GM18519 (cell line): ENCODE measurements around the gene MXD4.
"Not testable (repeated sequence)": the region's sequence is repeated elsewhere in the genome, so short reads cannot be mapped to it uniquely, and the experiment has no call there.

Experiments used
- ATAC-seq: cut with Tn5 transposase; IDR thresholded peaks from one replicate; pipeline ENCODE4 v1.9.1; 2021; ENCODE audit warnings: mild to moderate bottlenecking, moderate library complexity; ENCODE audit not compliant: unreplicated experiment, low FRiP score

The MXD4 gene

DNA sequence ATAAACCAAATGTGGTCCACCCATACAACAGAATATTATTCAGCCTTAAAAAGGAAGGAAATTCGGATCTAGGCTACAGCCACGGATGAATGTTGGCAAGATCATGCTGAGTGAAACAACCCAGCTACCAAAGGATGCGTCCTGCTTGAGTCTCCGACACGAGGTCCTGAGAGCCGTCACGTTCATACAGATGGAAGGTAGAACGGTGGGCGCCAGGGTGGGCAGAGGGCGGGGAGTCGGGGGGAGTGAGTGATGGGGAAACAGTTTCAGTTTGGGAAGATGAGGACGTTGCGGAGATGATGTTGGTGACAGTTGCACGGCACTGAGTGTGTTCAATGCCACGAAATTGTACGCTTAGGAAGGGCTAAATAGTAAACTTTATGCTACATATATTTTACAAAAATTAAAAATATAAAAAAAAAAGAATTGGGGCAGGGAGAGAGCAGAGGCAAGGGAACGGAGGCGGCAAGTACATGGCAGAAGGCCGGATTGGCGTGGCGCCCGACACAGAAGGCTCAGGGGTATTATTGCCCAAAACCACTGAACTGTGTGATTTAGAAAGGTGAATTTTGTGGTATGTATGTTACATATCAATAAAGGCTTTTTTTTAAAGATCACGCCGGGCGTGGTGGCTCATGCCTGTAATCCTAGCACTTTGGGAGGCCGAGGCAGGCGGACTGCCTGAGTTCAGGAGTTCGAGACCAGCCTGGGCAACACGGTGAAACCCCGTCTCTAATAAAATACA is 14.8 kb upstream of the MXD4 start:
- no peak for ATAC-seq

DNA sequence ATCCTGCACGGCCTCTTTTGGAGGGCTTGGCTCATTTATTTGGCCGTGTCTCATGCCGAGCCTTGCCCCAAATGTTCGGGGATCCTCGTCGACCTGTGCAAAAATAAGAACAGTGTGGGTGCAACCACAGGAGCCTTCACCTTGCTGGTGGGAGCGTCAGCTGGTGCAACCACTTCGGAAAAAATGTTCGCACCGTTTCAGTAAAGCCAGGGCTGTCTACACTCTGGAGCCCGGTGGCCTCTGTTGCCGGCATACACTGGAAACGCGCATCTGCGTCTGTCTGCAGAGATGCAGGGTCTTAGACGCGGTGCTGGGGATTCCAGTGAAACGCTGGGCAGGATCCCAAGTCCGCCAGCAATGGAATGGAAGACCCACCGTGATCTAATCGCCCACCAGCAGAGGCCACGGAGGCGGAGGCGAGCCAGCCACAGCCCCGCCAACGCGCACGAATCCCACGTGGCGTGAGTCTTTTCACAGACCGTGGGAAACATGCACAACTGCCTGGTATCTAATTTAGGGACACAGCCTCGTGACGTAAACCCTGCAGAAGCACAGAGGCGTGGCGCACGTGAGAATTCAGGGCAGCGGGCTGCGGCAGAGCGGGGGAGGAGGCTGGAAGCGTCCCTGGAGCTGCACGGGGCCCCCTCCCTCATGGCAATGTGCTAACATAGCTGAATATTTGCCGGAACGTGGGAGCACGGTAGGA is 13.8 kb upstream of the MXD4 start:
- no peak for ATAC-seq

DNA sequence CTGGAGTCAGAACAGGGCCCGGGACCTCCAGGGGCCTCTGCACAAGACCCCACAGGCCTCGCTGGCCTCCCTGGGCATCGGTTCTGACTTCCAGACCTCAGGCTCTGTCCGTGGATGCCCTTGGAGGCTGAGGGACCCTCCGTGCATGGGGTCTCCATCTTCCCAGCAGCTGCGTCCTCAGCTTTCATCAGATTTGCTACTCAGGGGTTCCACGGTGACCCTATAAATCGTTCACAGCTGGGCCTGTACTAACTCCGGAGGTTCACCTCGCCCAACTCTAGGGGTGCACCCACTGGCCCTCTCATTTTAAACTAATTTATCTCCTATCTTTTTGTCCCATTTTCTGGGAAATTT is 13.1 kb upstream of the MXD4 start:
- not testable (repeated sequence) for ATAC-seq

DNA sequence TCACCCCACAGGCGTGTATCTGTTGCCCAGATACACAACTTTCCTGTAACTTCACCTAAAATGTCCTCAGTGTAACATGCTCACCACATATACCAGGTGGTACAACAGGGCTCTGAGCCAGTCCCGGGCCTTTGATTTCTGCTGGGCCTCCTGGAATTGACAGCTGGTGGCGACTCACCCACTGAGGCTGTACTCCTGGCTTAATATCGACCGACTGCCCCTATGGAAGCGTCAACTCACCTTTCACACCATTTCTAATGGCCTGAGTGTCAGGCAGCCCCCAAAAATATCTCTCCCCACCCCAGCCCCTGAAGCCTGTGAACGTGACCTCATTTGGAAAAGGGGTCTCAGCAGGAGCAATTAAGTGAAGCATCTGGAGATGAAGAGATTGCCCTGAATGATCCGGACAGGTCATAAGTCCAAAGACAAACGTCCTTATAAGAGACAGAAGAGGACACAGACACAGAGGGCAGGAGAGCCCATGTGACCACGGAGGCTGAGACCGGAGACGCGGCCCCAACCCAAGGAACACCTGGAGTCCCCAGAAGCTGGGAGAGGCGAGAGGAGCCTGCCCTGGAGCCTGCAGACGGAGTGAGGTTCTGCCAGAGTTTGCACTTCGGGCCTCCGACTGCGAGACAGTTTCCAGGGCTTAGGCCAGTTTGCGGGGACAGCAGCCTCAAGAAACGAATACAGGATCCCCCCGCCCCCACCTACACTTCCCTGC is 12.6 kb upstream of the MXD4 start:
- ATAC-seq, result no peak

DNA sequence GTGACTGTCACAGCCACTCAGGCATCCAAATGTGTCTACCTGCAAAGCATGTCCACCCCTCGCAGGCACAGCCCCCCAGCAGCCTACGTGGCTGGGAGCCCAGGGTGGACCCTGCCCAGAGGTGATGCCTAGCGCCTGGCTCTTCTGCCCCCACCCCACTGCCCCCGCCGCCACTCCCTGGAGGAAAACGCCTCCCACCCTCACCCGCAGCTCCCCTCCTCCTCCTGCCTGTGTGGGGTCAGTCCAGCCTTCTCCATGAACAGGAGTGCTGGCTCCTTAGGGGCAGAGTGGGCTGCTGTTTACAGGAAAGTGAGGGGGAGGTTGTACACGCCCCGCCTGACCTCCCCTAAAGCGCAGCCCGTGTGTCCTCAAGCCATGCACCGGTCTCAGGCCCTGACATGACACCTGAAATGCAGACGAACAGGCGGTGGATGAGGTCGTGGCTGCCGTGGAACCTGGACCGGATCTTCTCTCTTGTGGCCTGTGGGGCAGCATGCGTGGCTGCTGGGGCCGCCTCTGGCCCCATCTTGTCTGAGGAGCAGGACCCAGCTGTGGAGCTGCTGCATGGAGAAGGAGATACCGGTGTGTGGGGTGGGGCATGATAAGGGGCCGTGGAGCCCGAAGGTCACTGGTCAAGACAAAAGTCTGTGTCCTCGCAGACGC is 11.9 kb upstream of the MXD4 start:
- no peak for ATAC-seq

DNA sequence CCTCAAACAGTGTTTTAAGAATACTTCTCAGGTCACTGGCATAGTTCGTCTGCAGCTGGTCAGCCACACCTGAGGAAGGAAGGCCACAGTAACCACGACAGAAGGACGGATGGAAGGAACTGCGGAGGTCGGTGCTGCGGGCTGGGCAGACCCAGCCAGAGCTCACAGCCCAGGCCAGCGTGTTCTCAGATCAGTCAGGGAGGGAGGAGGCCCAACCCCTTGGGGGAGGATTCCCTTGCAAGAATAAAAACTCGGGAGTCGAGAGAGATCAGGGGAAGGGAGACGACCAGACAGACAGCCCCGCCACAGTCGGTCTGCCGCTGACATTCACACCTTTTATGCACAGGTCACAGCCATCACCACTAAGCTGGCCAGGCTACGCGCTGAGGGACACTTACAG is 11.3 kb upstream of the MXD4 start:
- ATAC-seq, result no peak

DNA sequence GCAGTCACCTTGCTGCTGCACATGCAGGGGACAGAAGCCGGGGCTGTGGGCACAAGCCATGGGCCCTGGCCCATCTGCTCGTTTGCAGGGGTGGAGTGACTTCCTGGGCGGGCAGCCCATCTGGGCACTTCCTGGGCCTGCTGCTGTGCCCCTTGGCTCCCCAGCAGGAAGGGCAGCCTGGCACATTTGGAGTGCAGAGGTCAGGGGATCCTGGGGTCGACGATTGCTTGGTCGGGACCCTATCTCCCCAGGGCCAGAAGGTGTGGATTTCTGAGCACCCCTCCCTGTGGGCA is 10.9 kb upstream of the MXD4 start:
- ATAC-seq, result no peak

DNA sequence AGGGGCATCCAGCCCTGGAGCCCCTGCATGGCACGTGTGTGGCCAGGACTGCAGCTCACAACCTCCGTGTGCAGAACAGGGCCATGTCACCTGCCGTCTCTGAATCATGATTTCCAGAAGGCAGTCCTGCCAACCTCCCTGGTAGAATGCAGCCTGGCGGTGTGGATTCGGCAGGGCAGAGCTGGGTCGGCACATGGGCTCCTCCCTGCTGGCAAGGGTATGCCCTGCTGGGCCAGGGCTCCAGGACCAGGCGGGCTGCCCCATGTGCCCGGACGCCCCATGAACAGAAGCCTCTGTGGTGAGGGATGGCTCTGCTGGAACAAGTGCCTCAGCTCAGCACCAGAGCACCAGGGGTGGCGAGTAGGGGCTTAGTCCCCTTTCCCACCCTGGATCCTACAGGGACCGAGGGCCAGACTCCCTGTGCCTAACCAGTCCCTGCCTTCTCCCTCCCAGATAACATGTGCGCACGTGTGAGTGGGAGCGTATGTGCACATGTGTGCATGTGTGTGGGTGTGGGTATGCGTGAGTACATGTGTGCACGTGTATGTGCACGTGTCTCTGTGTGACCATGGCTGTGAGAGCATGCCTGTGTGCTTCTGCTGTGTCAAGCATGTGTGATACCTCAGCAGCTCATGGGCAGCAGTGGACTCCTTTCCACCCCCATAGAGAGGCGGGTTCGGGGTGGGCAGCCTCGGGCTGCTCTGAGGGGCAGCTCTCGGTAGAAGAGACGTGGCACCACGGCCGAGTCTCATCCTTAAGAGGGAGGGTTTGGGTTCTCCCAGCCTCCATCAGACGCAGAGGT is 10.3 kb upstream of the MXD4 start:
- ATAC-seq, result no peak

DNA sequence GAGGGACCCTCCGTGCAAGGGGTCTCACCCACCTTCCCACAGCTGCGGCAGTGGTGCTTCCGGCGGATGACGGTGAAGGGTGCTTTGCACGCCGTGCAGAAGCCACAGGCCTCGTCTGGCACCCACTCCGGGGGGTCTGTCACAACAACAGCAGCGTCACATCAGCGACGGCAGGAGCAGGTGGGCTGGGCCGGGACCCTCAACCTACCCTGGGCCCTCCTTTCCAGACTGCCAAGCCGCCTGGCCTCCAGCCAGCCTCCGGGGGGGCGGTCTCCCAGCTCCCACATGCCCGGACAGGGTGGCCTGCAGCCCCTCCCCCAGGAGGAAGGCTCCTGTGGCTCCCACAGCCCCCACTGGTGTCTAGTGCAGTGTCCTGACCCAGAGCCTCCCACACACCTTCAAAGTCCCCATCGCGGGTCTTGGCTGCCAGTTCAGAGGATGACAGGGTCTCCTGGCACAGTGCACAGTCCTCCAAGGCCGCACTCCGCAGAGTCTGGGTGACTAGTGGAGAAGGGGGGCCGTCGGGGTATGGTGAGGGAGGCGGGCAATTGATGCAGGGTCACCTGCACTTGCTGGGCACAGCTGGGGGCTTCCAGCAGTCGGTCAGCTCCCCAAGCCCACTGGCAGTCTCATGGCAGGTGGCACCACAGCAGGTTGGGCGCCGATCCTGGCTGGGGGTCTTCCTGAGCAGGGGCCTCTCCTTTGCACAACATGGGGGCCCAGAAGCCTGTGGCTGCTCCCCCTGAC is 9.5 kb upstream of the MXD4 start:
- no peak for ATAC-seq

DNA sequence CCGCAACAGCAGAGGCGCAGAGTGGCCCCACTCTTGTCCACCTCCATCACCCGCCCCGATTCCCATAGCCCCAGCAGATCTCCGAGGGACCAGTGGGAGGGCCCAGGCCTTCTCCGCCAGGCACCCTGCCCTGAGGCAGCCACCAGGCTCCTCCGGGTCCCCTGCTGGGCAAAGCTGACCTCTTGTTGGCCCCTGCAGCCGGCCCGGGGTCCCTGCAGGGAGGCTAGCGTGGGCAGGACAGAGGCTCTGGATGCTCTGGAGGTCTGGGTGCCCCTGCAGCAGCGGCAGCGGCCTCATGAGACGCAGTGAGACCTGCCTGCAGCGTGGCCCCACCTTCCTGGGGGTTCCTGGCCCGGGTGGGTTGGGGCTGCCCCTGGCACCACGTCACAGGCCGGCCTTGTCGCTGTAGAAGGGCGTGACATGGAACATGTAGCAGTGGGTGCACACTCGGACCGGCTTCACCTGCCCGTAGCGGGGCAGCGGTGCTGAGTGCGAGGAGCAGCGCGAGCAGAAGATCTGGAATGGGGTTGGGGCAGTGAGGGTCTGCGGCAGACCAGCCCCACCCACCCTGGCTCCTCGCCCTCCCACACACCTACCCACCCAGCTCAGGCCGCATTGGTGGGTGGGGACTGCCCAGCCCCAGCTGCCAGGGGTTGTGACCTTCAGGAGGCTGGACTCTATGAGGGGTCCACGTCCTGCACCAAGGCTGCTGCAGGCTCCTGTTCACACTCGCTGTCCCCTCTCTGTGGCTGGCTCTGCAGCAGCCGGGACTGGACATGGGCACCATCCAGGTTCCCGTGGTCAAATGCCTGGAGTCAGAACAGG is 8.6 kb upstream of the MXD4 start:
- no peak for ATAC-seq

DNA sequence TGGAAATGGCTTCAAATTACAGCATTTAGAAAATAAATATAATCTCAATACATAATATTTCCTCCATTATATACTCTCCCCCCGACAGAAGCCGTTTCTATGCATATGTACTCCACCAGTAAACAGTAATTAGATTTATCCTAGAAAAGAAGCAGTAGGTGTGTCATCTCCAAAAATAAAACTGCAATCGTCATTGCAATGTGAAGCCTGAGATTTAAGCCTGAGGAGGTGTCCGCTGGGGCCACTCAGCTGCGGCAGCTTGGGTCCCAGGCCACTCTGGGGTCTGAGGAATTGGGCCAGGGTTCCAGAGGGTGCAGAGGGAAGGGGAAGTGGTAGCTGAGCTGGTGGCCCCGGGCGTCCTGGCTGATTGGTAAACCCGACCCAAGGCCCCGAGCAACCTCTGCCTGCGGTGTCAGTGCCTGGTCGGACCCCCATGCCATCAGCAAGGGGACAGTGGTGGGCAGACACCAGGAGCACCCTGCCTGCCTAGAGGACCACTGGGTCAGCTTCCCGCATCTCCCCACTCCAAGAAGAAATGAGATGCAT is 7.8 kb upstream of the MXD4 start:
- ATAC-seq, result no peak

DNA sequence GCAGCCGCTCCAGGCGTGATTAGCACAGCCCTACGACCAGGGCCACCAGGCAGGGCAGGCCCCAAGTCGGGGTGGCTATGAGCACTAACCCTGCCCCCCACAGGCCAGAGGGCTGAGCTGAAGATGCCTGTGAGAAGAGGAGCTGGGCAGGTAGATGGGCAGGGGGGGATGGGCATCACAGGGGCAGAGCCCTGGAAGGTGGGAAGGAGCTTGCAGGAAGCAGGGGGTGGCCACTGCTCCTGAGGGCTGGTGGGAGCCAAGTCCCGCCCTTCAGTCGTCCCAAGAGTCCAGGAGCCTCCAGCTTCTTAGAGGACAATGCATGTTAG is 7.3 kb upstream of the MXD4 start:
- ATAC-seq, result no peak

DNA sequence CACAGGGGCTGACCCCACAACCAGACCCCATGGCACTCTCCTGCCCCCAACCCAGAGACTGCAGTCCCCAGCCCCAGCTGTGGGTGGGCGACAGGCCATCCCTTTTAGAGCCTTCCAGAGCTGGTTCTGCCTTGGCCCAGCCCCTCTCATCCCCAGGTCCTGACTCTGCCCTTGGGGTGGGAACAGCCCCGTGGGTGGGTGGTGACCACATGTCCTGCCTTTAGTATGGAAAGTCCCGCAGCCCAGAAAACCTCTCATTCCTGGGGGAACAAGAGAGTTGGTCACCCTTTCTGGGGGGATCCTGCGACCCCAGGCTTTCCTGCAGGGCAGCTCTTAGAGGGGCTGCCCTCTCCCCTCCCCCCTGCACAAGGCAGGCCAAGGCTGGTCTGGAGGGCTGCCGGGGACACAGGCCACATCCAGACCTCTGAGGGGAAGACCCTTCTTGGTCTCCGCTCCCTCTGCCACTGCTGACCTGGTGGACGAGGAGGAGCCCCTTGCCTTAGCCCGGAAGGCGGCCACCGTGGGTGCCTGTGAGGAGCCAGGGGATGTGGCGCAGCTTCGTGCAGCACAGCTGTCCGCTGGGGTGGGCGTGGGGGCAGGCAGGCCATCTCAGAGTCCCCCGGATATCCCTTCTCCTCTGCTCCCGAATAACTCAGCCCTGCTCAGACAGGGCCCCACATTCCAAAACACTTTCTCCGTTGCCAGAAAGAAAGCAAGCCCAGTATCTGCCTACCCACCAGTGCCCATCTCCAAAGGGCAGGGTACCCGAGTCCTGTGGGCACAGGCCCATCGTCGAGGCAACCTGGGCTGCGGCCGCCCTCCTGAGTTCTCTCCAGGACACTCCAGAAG is 6.7 kb upstream of the MXD4 start:
- ATAC-seq, result no peak

DNA sequence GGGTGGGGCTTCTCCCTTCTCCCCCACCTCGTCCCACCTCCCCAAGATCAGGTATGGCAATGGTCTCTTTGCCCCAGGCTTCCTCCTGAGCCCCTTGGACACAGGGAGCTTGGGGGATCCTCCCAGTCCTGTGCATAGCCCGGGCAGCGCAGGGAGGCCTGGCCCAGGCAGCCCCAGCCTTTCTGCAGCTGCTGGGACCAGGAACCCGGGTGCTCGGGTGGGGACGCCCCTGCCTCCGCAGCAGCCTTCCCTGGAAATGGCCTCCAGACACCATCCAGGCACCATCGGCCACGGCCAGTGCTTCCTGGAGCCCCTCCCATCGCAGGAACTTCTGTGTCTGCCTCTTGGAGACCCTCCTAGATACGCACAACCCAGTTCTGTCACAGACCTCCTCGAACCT is 5.9 kb upstream of the MXD4 start:
- ATAC-seq, result no peak

DNA sequence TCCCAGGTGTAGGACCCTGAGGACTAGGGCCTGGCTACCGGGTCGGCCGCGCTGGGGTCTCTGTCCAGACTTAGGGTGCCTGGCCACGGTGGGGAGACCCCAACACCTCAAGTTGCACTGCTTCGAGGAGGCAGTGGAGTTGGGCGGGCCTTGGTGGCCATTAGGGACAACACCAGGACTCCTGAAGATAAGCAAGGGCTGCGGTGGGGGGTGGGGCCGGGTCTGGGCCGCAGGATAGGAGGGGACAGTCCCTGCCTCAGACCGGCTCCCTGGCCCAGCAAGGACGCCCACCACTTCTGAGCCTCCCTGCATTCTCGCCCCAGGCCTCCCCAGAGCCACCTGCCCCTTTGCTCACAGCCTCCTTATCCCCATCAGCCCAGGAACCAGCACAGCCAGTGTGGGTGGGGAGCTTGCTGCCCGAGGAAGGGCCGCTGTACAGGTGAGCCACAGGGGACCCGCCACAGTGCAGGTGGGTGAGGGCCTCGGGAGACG is 5.5 kb upstream of the MXD4 start:
- ATAC-seq, result no peak

DNA sequence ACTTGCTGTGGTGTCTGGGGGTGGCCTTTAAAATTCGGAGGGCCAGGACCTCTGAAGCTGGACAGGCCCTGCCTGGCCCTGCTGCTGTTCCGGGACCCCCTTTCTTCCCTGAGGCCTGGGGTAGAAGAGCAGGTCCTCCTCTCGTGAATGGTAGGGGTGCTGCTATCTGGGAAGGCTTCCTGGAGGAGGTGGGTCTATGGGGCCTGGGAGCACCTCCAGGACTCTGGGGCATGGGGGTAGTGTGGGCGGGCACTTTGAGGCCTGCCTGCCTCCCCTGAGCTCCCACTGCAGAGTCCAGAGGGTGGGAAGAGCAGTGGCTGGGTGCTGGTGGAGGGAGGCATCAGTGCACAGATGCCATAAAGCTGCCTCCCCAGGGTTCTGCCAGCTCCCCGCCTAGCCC is 4.9 kb upstream of the MXD4 start:
- no peak for ATAC-seq

DNA sequence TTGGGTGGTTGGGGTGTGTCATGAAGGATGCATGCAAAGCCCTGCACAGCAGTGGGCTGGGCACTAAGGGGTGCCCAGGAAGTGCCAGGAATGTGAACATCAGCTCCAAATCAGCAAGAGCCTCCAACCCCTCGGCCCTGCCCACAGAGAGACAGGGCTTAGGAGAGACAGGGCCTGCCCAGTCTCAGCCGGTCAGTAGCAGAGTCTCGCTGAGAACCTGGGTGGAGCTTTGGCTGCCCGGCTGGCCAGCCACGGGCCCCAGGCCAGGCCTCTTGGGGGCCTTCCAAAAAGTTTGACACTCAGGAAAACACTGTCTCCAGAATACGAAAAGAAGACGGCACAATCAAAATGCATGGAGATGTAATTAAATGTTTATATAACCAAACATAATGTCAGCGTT is 4.3 kb upstream of the MXD4 start:
- no peak for ATAC-seq
